NCI-H2227 (cell line): ENCODE measurements around the gene NUP98.
A peak's percentile ranks its signal among the peaks of the same experiment; 100 is the strongest.

Experiments used
- DNase-seq: peaks from one replicate; lab custom pipeline; 2025; ENCODE audit not compliant: unreplicated experiment; lab: John Stamatoyannopoulos, UW

Gene NUP98

DNA sequence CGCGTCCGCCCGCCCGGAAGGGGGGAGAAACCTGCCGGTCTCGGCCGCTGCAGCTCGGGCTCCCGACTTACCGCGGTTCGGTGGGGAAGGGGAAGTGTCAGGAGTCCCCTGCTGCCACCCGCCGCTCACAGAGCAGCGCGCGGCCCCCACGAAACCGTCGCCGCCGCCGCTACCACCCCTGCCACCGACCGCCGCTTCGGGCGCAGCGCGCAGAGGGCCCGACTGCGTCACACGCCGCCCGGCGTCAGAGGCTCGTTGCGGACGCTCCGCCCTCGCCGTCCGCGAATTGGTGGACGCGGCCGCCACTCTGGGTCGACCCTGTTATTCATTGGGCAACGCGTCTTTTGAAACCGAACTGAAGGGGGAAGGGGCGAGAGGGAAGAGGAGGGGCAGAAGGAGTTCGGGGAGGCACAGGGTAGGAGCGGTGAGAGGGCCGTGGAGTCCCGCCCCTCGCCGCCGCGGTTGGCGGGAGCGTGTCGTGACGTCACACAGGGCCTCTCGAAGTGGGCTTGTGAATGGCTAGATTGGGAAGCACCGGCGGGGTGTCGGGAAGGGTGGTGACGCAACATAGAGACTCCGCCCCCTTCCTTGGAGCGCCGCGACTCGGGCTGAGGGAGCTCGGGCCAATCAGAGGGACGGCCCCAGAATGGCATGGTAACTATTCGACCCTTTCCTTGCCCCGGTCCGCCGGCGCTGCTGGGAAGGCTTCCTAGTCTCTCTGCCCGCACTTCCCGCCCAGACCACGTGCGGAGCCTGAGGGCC, at the start of gene NUP98:
TSS of gene NUP98 (minus strand) at position 226 of the 762 bp plus-strand sequence. CDS start 15,437 bp downstream, outside the sequence.
- peak; percentile 100 for DNase-seq

DNA sequence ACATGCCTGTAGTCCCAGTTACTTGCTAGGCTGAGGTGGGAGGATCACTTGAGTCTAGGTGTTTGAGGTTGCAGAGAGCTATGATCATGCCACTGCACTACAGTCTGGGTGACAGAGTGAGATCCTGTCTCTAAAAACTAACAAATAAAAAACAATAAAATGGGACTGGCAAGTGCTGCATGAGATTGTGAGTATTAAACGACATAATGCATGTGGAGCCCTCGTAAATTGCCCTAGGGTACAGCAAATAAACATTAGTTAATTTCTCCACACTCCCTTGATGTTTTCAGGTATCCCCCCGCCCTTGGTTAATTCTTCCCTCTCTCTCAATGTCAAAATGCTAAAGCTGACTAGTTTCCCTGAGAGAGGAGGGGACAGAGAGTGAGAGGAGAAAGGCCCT, 48.3 kb upstream of the NUP98 start:
- no peak for DNase-seq

DNA sequence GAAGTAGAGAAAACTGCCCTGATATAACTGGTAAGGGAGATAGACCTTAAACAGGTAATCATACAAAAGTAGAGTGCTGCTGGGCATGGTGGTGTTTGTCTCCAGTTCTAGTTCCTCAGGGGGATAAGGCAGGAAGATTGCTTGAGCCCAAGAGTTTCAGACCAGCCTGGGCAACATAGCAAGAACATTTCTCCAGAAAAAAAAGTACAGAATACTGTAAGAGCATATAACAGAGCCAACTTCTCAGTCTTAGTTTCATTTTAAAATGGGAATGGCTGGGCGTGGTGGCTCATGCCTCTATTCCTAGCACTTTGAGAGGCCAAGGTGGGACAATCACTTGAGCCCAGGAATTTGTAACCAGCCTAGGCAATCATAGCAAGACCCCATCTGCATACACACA, 47.9 kb upstream of the NUP98 start:
- DNase-seq = no peak

DNA sequence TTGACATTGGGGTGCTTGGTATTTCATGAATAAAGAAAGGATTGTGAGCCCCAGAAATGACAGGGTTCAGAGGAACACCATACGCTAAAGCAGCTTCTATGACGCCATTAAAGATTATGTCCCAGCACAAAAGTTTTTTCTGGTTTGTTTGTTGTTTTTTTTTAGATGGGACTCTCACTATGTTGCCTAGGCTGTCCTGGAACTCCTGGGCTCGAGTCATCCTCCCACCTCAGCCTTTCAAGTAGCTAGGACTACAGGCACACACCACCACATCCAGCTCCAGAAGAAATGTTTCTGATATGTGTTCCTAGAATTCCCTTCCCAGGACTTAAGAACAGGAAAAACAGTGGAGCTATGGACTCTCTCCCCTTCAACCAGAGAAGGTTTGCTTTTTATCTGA, 46.0 kb upstream of the NUP98 start:
- no peak for DNase-seq

DNA sequence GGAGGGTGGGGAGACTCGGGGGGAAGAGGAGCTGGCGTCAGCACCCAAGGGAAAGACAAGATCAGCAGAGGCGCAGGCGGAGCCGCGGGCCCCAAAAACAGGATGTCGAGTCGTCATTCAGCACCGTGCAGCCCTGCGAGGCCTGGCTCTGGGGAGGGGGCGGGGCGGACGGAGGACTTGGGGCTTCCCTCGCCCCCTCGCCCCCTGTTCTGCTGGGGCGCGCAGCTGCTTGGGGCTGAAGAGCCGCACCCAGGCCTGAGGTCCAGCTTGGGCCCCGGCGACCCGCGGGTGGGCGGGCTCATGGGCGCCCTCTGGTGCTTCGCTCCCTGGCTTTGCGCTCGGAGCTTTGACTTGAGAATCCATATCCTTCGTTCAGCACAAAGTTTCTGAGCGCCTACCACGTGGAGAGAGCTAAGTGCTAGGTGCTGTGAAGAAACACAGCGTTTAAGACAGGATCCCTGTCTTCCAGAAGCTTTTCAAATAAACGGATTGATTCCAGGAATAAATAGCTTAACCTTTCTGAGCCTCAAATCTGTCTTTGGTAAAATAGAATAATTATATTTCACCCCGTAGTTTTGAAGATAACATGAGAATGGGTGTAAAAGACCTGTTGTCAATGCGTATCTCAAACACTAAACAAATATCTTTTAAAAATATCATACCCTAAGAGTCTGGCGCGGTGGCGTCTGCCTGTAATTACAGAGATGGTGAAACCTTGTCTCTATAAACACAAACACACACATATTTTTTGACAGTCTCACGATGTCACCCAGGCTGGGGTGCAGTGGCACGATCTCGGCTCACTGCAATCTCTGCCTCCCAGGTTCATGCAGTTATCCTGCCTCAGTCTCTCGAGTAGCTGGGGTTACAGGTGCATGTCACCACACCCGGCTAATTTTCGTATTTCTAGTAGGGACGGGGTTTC, 44.3 kb upstream of the NUP98 start:
- DNase-seq = peak; percentile 90

DNA sequence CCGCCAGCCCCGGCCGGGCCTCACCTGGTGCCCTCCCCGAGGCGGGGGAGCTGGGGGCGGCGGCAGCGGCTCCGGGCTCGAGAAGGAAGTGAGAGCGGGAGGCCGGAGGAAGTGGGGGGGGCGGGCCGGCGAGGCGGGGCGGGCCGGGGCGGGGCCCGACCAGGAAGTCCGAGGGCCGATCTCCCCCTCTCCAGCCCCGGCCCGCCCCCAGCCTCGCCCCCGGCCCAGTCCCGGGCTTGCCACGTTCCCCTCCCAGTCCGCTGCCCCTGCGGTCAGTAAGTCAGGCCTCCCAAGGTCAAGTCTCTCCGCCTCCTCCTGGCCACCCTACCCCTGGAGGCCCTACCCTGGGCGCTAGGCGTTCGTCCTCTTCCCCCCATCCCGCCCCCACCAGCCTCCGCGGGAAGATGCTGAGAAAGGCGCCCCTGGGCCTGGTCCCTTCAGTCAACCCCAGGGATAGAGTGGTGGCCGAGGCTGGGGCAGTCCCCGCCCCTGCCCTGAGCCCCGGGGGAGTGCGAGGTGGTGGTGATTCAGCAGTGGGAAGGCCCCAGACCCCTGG, 43.6 kb upstream of the NUP98 start, which contains the start of gene RHOG:
TSS of gene RHOG (minus strand) at position 90 of the 556 bp plus-strand sequence. CDS start 12,821 bp downstream, outside the sequence.
- peak; percentile 82 for DNase-seq

DNA sequence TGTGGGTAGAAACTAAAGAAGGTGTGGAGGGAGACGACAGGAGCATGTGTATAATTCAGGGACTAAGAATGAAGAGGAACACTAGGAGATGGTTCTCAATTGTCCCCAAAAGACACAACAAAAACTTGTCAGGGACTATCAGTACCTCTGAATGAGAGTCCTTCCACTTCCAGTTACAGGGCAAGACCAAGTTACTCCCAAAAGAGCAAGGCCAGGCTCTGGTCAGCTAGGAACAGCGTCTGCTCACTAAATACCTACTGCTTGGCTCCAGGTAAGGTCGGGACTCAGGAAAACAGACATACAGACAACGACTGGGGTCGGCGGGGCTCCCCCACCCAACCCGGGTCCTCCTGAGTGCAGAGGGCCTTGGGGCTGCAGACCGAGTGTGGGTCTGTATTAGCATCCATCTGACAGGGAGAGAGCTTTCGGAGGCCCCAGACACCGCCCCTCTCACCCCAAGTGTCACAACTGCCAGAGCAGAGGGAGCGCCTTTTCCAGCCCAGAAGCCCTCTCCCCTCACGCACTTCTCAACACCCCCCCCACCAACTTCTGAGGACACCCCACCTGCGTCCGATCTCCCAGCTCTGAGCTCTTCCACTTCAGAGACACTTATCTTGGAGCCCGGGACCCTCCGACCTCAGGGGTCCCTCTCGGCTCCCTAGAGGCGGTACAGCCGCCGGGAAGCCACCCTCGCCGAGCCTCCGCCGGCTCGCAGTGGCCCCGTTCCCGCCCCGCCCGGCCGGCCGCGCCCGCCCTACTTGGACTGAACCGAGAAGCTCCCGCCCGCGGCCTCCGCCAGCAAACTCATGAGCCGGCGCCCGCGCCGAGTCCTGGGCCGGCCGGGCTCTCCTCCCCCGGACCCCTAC, 42.9 kb upstream of the NUP98 start:
- no peak for DNase-seq

DNA sequence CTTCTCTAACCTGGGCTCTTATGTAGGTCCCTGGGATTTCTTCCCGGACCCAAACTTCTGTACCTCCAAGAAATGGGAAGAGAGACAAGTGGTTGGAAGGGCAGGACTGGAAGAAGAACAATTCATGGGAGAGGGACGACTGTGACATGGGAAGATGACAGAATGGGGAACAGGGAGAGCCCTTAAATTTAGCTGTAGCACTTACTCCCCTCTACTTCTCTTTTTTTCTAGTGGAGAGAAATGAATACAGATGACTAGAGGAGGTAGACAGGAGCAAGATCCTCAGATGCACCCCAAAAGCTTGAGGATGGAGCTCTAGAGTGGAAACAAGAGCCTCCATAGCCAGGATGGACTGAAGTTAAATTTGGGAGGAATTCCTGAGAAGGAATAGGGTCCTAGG, 41.1 kb upstream of the NUP98 start:
- DNase-seq = no peak

DNA sequence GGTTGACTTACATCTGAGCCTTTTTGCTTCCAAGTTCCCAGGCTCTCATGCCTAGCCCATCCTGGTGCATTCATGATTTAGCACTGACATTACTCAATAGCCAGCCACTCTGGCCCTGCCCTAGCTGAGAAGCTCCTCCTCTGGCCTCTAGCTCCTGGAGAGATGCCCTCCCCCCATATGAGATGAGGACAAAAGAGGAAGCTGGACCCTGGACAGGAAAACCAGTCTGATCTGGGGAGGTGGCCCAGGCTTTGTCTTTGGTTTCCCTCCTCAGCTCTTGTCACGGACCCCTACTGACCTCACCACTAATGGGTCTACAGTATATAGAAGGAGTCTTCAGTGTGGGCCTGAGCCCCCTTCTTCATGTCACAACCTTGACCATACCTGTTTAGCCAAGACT, 40.4 kb upstream of the NUP98 start:
- no peak for DNase-seq

DNA sequence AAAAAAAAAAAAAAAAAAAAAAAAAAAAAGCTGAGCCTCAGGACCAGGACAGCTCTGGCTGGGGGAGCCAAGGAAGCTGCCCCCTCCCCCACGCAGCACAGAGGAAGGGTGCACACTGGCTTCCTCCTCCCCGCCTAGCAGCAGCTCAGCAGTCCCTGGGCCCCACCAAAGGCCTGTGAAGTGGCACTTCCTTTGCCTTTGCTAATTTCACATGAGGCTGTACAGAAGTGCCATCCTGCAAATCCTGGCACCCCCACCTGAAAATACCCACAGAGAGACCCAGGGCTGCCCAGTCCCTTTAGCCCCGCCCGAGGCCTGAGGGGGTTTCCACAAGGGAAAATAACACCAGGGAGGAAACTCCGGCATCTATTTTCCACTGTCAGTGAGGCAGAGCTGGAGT, 39.5 kb upstream of the NUP98 start:
- no peak for DNase-seq

DNA sequence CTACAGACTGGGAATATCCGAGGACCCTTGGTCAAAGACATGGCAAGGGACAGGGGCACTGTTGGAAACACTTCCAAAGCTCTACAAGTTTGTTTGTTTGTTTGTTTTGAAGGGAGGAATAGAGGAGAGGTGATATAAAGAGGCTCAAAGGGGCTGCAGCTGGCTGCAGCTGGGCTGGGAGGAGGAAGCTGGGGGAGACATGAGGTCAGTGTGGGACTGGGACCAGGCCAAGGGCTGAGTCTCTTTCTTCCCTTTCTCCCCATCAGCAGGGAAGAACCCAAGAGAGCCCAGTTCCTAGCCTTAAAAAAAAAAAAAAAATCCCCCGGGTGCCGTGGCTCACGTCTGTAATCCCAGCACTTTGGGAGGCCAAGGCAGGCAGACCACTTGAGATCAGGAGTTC, 38.4 kb upstream of the NUP98 start:
- no peak for DNase-seq

DNA sequence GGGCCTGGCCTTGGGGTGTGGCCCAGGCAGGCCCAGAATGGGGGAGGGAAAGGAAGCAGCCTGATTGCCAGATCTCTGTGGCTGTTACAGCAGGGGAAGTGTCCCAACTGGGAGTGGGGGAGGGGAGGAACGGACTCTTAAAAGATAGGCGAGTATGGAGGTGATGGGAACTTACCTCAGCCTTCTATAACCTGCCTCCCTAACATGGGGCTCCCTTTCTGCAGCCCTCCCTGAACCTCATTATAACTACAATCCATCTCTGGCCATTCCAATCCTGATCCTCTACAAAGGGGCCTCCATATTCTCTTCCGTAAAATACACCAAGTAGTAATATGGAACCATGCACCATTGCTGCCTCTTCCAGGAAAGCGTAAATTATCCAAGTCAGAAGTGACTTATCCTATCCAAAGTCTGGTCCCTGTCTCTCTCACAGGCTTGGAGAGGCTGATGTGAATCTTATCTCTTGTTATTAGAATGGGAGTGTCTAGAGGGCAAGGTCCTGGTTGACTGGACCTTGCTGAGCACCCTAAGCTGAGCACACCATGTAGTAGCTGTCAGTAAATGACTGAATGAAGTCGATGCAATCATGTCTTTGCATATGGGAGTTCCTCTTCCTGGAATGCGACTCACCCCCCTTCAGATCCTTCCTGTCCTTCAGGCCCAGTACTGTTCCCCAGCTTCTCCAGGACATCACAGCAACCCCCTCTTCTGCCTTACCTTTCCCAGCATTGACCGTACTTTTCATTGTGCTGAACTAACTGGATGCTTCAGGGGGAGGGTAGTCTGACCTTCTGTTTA, 37.5 kb upstream of the NUP98 start:
- DNase-seq = no peak

DNA sequence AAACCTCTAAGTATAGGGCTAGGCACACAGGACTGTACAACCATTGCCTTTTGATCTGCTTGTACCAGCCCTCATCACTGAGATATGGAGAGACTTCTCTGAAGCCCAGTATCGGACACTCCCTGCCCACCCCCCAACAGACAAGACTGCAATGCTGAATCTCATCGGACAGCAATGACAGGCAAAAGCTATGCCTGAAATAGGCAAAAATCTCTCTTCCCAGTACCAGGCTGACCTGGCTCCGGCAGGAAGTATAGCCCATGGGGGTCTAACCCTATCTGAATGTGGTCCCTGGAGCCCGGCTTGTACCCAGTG, 37.0 kb upstream of the NUP98 start:
- no peak for DNase-seq

DNA sequence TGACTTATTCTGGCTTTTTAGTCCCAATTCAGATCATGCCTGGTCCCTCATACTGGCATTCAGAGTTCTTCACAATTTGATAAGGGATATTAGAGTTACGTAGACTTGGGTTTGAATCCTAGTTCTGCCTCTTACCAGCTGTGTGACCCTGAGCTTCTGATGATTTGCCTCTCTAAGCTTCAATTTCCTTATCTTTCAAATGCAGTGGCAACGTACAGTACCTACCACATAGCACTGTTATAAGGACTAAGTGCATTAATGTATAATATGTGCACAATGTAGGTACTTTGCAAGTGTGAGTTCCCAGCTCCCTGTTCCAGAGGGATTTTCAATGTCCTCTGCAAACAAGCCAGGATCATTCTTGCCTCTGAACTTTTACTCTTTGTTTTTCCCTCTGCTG, 36.1 kb upstream of the NUP98 start:
- DNase-seq = no peak

DNA sequence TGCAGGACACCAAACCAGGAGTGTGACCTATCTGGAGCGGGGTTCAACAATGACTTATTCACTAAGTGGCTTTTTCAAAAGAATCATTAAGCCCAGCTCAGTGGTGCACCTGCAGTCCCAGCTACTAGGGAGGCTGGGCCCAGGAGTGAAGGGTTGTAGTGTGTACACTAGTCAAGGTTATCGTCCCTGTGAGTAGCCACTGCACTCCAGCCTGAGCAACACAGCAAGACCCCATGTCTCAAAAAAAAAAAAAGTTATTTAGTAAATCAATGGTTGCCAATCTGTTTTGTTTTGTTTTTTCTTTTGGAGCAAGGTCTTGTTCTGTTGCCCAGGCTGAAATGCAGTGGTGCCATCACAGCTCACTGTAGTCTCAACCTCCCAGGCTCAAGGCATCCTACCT, 35.5 kb upstream of the NUP98 start:
- DNase-seq = no peak

DNA sequence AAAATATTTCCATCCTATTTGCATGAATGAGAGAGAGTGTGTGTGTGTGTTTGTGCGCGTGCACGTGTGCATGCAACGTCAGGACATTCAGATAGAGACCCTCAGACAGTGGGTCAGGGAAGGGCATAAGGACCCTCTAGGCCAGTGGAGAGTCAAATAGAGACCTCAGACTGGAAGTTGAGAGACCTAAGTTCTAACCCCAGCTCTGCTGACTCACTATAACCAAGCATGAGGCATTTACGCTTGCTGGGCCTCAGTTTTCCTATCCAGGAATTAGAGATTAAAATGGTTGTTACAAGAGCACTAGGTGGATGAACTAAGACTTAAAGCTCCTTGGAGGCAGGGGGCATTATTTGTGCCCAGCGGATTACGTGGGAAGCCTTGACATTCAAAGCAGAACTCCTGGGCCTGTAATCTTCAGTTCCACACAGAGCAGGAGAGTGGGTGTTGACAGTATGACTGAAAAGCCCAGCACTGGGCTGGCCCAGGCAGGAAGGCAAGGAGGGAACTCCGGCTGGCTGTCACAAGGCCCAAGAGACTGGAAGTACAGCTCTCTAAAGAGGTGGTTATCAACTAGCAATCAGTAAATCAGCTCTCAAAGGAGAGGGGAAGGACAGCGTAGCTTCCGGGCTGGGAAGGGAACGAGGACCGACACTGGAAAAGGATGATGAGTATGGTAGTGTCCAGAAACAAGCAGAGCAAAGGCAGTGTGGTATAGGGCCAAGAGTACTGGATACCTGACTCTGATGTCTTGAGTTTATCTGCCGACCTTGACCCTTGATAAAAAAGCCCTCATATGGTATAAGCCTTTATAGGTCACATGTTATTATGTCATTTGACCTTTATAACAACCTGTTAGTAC, 34.3 kb upstream of the NUP98 start:
- DNase-seq = no peak

DNA sequence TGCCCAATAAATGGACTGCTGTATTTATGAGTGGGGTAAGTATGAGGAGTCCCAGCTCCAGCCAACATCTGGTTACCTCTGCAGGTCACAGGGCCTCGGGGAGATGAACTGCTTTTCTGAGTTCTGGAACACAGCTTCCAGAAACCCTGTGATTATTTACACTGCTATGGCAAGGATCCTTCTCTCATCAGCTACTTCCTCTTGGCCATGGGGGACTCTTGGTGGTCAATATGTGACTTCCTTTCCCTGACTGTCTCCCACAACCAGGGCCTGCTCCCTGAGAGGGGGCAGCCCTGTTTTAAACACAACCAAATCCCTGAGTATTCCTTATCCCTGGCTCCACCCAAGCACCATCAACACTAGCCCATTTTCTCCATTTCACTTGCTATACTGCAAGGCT, 33.4 kb upstream of the NUP98 start:
- DNase-seq = no peak

DNA sequence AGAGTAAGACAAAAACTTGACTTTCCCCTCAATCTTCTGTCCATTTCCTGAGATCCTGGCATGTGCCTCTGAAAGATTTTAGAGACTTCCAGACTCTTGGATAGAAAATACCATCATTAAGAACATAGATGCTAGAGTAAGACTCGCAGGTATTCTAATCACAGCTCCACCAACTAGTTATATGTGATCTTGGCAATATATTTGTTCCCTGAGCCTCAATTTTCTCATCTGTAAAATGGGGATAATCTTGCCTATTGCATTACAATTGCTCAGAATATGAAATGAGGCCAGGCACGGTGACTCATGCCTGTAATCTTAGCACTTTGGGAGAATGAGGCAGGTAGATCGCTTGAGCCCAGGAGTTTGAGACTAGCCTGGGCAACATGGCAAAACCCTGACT, 32.7 kb upstream of the NUP98 start:
- DNase-seq = no peak
